GM23248 (cell line): ENCODE data around the gene TOP2A.

Source experiments
- EZH2 ChIP-seq: fragments of 200-600 bp; sonication (generic); IDR thresholded peaks from 2 replicates; pipeline ENCODE4 v1.6.1; 2018; ENCODE audit warnings: antibody characterized with exemption, mild to moderate bottlenecking; ENCODE audit not compliant: insufficient read depth, poor library complexity, severe bottlenecking
- EZH2phosphoT487 ChIP-seq: fragments of 200-600 bp; sonication (generic); IDR thresholded peaks from 2 replicates; pipeline ENCODE4 v1.6.1; 2018; ENCODE audit warnings: antibody characterized with exemption, moderate library complexity, mild to moderate bottlenecking, low read depth; ENCODE audit not compliant: insufficient read depth

DNA sequence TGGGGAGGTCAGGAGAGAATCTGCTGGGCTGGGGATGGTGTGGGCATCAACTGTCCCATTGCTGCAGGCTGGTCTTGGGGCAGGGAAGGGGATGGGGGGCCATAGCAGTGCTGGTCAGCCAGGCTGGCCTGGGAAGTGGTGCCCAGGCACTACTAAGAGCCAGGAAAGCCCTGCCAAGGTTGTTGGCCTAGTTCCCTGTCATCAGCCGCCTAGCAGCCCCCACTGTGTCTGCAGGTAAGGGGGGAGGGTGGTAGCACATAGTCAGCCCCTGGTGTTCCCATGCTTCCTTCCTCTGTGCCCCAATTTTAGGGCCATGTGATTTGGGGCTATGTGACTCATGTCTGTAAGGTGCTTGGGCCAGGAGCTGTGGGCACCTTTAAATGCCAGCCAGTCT, 70.9 kb downstream of the TOP2A start:
- TF ChIP-seq EZH2phosphoT487, result no peak
- TF ChIP-seq EZH2, result no peak
